ENCODE data around the gene ENDOU. TPM values are rescaled to one million over a fixed set of nuclear protein-coding genes. Genes with fewer than 3 reads are reported as not detected.
A peak's percentile ranks its signal among the peaks of the same experiment; 100 is the strongest.

The ENDOU gene
- total RNA-seq, 2 donors from 2014 or later, result 0.49 TPM; not detected in 1

GRCh38 chr12:47717443-47718193, 7.7 kb downstream of the ENDOU start:
- Histone ChIP-seq H3K27me3 (replicated peaks; ENCODE audit: insufficient read depth) (no peaks in the 10 kb centered on the region), H3K36me3 (no peaks in the 10 kb centered on the region), H3K27ac (peak overlapping the region; percentile 93 to 94), H3K4me1 (ENCODE audit: control insufficient read depth in 1 of 2, low read depth in 2 of 2) (peaks cover 19 to 45% of the 10 kb centered on the region in 2 donors), H3K9me3 (no peaks in the 10 kb centered on the region), H3K4me3 (peak overlapping the region; percentile 26)
- DNase-seq (ENCODE audit: low spot score) (peak; percentile 63), ATAC-seq (ENCODE audit: insufficient number of reproducible peaks, low FRiP score, low read depth) (peak; percentile 89)
- TF ChIP-seq CTCF (IDR thresholded peaks at IDR 0.05), result peak; percentile 79

- ATAC-seq (ENCODE audit: insufficient number of reproducible peaks, low FRiP score, low read depth) (no peak), DNase-seq (ENCODE audit: low spot score) (no peak)
- peak overlapping the region; percentile 75 to 93 for H3K27ac ChIP-seq
- no peaks in the 10 kb centered on the region for H3K36me3 ChIP-seq
- no peaks in the 10 kb centered on the region for H3K9me3 ChIP-seq
- TF ChIP-seq CTCF (IDR thresholded peaks at IDR 0.05), result no peak
- H3K4me3 ChIP-seq, result no peak overlapping the region
- peaks cover 17 to 40% of the 10 kb centered on the region in 2 donors for H3K4me1 ChIP-seq (ENCODE audit: control insufficient read depth in 1 of 2, low read depth in 2 of 2)
- no peaks in the 10 kb centered on the region for H3K27me3 ChIP-seq (replicated peaks; ENCODE audit: insufficient read depth)
Observed at GRCh38 chr12:47717046-47717442, 8.2 kb downstream of the ENDOU start.

GRCh38 chr12:47715877-47716548, 9.3 kb downstream of the ENDOU start:
- Histone ChIP-seq H3K27me3 (replicated peaks; ENCODE audit: insufficient read depth) (no peaks in the 10 kb centered on the region), H3K9me3 (no peaks in the 10 kb centered on the region), H3K4me1 (ENCODE audit: control insufficient read depth in 1 of 2, low read depth in 2 of 2) (peaks cover 17 to 38% of the 10 kb centered on the region in 2 donors), H3K27ac (peak overlapping the region in 1 of 2 donors; percentile 7), H3K4me3 (peak overlapping the region; percentile 42), H3K36me3 (no peaks in the 10 kb centered on the region)
- ATAC-seq (ENCODE audit: insufficient number of reproducible peaks, low FRiP score, low read depth) (no peak), DNase-seq (ENCODE audit: low spot score) (no peak)
- no peak for TF ChIP-seq CTCF (IDR thresholded peaks at IDR 0.05)

GRCh38 chr12:47715393-47715876, 9.9 kb downstream of the ENDOU start:
- peak; percentile 85 for TF ChIP-seq CTCF (IDR thresholded peaks at IDR 0.05)
- Histone ChIP-seq H3K4me1 (ENCODE audit: control insufficient read depth in 1 of 2, low read depth in 2 of 2) (peaks cover 17 to 38% of the 10 kb centered on the region in 2 donors), H3K9me3 (no peaks in the 10 kb centered on the region), H3K4me3 (peak overlapping the region; percentile 42), H3K27me3 (replicated peaks; ENCODE audit: insufficient read depth) (no peaks in the 10 kb centered on the region), H3K36me3 (no peaks in the 10 kb centered on the region), H3K27ac (peak overlapping the region in 1 of 2 donors; percentile 7)
- peak; percentile 39 for ATAC-seq (ENCODE audit: insufficient number of reproducible peaks, low FRiP score, low read depth)
- DNase-seq (ENCODE audit: low spot score), result no peak

- no peaks in the 10 kb centered on the region for H3K36me3 ChIP-seq
- no peak overlapping the region for H3K27ac ChIP-seq
- DNase-seq (ENCODE audit: low spot score) (no peak), ATAC-seq (ENCODE audit: insufficient number of reproducible peaks, low FRiP score, low read depth) (no peak)
- H3K4me1 ChIP-seq (ENCODE audit: control insufficient read depth in 1 of 2, low read depth in 2 of 2), result peaks cover 17 to 38% of the 10 kb centered on the region in 2 donors
- H3K4me3 ChIP-seq, result no peak overlapping the region
- no peaks in the 10 kb centered on the region for H3K9me3 ChIP-seq
- TF ChIP-seq CTCF (IDR thresholded peaks at IDR 0.05), result no peak
- H3K27me3 ChIP-seq (replicated peaks; ENCODE audit: insufficient read depth), result no peaks in the 10 kb centered on the region
Observed at GRCh38 chr12:47714826-47715386, 10.4 kb downstream of the ENDOU start.
